T-helper 2 cell treated with Interferon-gamma antibody and Interleukin-4, amounts not matched to agents 5 μg/mL and 100 μg/mL, for 36 hours (primary cell): ENCODE data around the gene PTPRC.

Experiments used
- DNase-seq: peaks from one replicate; pipeline ENCODE4 v3.0.0; 2021; ENCODE audit warnings: low spot score
- H3K27ac Mint-ChIP-seq: one replicate; pipeline ENCODE4 v1.8.0; 2021; ENCODE audit warnings: mild to moderate bottlenecking, mixed read lengths
- H3K27me3 Mint-ChIP-seq: one replicate; pipeline ENCODE4 v1.8.0; 2021; ENCODE audit warnings: low read depth, mixed read lengths
- H3K36me3 Mint-ChIP-seq: one replicate; pipeline ENCODE4 v1.8.0; 2021; ENCODE audit warnings: low read depth, mixed read lengths
- H3K4me1 Mint-ChIP-seq: one replicate; pipeline ENCODE4 v1.8.0; 2021; ENCODE audit warnings: low read depth, mixed read lengths
- H3K4me3 Mint-ChIP-seq: one replicate; pipeline ENCODE4 v1.8.0; 2022; ENCODE audit warnings: mild to moderate bottlenecking, moderate library complexity, mixed read lengths
- H3K9me3 Mint-ChIP-seq: one replicate; pipeline ENCODE4 v1.8.0; 2021; ENCODE audit warnings: mixed read lengths

Gene PTPRC

GRCh38 chr1:198630863-198631262, 8.0 kb upstream of the PTPRC start:
- no peak for DNase-seq
- Mint-ChIP-seq H3K36me3 (peaks cover 32% of the 10 kb centered on the region), H3K4me1 (peaks cover 80% of the 10 kb centered on the region), H3K27ac (no peak overlapping the region), H3K4me3 (no peak overlapping the region), H3K9me3 (peaks cover 14% of the 10 kb centered on the region), H3K27me3 (no peaks in the 10 kb centered on the region)

DNA sequence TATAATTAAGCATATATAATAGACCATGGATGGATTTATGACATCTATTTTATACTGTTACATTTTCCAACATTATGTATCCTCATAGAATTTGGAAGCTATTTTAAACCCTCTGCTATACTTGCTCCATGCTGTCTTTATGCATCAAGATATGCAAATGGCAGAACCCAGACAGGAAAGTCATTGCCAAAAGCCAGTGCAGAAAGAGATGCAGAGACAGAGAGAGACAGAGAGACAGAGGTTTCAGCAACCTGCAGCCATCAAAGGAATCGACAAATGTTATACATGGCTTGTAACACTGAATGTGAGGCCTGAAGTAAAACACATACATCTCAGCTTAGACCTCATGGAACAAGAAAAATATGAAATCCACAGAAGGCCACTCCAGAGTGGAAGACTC, 7.5 kb upstream of the PTPRC start:
- Mint-ChIP-seq H3K4me3 (peak overlapping the region; percentile 31), H3K4me1 (peaks cover 79% of the 10 kb centered on the region), H3K27ac (no peak overlapping the region), H3K27me3 (no peaks in the 10 kb centered on the region), H3K36me3 (peaks cover 34% of the 10 kb centered on the region), H3K9me3 (peaks cover 14% of the 10 kb centered on the region)
- no peak for DNase-seq

- DNase-seq: no peak
These were observed 6.8 kb upstream of the PTPRC start for GRCh38 chr1:198632007-198632406.

GRCh38 chr1:198633675-198634121, 5.1 kb upstream of the PTPRC start:
- Mint-ChIP-seq H3K27me3 (no peaks in the 10 kb centered on the region), H3K36me3 (peaks cover 25% of the 10 kb centered on the region)

More at GRCh38 chr1:198632007-198632406, 6.8 kb upstream of the PTPRC start:
- H3K9me3 Mint-ChIP-seq: peaks cover 14% of the 10 kb centered on the region
- peak overlapping the region; percentile 46 for H3K27ac Mint-ChIP-seq
- H3K36me3 Mint-ChIP-seq: peaks cover 30% of the 10 kb centered on the region
- H3K4me1 Mint-ChIP-seq: peaks cover 77% of the 10 kb centered on the region
- no peaks in the 10 kb centered on the region for H3K27me3 Mint-ChIP-seq
- peak overlapping the region; percentile 57 for H3K4me3 Mint-ChIP-seq

GRCh38 chr1:198635964-198636363, 2.9 kb upstream of the PTPRC start:
- Mint-ChIP-seq H3K4me3 (peak overlapping the region; percentile 37), H3K36me3 (peaks cover 32% of the 10 kb centered on the region), H3K27ac (peak overlapping the region; percentile 64), H3K27me3 (no peaks in the 10 kb centered on the region), H3K9me3 (peaks cover 14% of the 10 kb centered on the region), H3K4me1 (peaks cover 61% of the 10 kb centered on the region)
- DNase-seq: no peak

More at GRCh38 chr1:198633675-198634121, 5.1 kb upstream of the PTPRC start:
- H3K27ac Mint-ChIP-seq: peak overlapping the region; percentile 42
- H3K4me3 Mint-ChIP-seq: peak overlapping the region; percentile 28
- peaks cover 14% of the 10 kb centered on the region for H3K9me3 Mint-ChIP-seq
- H3K4me1 Mint-ChIP-seq: peaks cover 73% of the 10 kb centered on the region
- DNase-seq: no peak

DNA sequence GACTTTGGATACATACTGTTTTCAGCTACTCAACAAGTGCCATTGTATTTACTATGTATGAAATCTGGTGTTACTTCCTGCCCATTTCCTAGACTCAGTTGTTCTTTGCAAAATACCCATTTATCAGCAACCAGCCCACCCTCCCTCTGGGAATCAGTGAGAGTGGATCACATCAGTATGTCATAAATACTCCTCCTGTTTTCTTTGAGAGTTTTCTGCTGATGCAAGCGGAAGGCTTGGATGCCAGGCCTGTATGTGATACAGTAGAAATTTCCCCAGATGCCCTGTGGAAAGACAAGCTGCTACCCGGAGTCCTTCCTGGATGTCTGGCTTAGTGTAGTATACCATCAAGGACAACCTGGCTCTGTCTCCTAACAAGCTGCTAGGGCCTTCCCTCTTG, 2.4 kb upstream of the PTPRC start:
- H3K27ac Mint-ChIP-seq: peak overlapping the region; percentile 83
- no peak for DNase-seq
- H3K27me3 Mint-ChIP-seq: no peaks in the 10 kb centered on the region
- peaks cover 58% of the 10 kb centered on the region for H3K4me1 Mint-ChIP-seq
- H3K36me3 Mint-ChIP-seq: peaks cover 36% of the 10 kb centered on the region
- H3K9me3 Mint-ChIP-seq: peaks cover 14% of the 10 kb centered on the region
- peak overlapping the region; percentile 61 for H3K4me3 Mint-ChIP-seq

DNA sequence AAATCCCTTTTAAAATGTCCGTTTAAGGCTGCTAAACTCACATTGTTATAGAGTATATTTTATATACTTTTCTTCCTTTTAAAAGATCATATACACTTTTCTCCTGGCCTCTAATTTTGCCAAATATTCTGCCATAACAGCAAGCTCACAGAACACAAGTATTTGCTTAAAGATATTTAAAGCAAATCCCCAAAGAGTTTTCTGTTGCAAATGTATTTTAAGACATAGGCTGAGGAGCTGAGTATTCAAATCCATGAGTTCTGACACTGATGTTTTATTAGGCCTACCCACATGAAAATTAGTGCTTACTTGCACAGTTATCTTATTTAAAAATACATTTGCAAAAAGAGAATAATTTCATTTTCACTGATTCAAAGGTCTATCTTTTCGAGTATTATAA, 1.7 kb upstream of the PTPRC start:
- Mint-ChIP-seq H3K9me3 (peaks cover 14% of the 10 kb centered on the region), H3K4me1 (peaks cover 51% of the 10 kb centered on the region), H3K27ac (peak overlapping the region; percentile 83), H3K27me3 (no peaks in the 10 kb centered on the region), H3K4me3 (peak overlapping the region; percentile 61), H3K36me3 (peaks cover 42% of the 10 kb centered on the region)
- no peak for DNase-seq

DNA sequence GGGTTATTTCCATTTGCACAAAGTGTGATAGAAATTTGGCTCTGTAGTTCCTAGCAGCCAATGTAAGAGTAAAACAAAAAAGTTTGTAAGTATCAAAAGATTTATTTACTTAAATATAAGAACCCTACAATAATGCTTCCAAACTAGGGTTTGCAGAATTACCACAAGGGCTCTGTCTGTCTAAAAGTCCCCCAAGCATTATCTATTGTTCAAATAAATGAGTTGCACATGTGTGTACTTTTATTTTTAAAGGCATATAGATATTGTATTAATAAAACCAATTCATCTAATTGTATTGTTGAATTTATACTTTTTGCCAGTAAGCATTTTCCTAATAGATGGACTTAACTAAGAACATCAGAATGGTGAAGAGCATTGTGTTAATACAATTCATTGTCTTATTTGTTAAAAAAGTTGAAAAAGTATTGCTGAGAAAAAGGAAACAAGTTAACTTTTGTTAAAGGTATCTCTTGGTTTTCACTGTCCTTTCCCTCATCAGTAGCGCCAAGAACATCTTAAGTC, 863 bp upstream of the PTPRC start:
- Mint-ChIP-seq H3K27me3 (no peaks in the 10 kb centered on the region), H3K27ac (peak overlapping the region; percentile 96), H3K4me3 (peak overlapping the region; percentile 93), H3K9me3 (peaks cover 14% of the 10 kb centered on the region), H3K4me1 (peaks cover 55% of the 10 kb centered on the region), H3K36me3 (peaks cover 50% of the 10 kb centered on the region)
- DNase-seq: no peak

DNA sequence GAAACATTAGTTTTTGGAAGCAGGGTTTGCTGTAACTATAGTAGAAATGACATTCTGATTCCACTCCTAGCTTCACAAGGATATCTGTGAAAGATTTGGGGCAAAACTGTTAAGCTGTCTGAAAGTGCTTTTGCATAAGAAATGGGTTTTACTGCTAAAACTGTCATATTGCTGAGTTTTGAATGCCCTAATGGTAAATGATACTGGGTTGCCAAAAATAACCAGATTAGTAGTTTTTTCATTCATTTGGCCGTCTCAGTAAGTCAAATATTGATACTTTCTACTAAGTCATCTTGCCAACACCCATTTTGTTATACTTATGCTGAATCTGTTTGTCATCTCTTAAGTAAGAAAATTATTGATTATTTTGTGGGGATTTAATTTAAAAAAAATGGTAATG, 399 bp upstream of the PTPRC start:
- DNase-seq: no peak
- no peaks in the 10 kb centered on the region for H3K27me3 Mint-ChIP-seq
- peaks cover 51% of the 10 kb centered on the region for H3K36me3 Mint-ChIP-seq
- peaks cover 10% of the 10 kb centered on the region for H3K9me3 Mint-ChIP-seq
- H3K4me3 Mint-ChIP-seq: peak overlapping the region; percentile 93
- peak overlapping the region; percentile 96 for H3K27ac Mint-ChIP-seq
- H3K4me1 Mint-ChIP-seq: peaks cover 55% of the 10 kb centered on the region

GRCh38 chr1:198639671-198640143, 867 bp downstream of the PTPRC start:
- Mint-ChIP-seq H3K4me1 (peaks cover 50% of the 10 kb centered on the region), H3K36me3 (peaks cover 52% of the 10 kb centered on the region), H3K4me3 (peak overlapping the region; percentile 93), H3K9me3 (peaks cover 5% of the 10 kb centered on the region), H3K27ac (peak overlapping the region; percentile 96), H3K27me3 (no peaks in the 10 kb centered on the region)
- no peak for DNase-seq

GRCh38 chr1:198640174-198640573, 1.3 kb downstream of the PTPRC start:
- Mint-ChIP-seq H3K36me3 (peaks cover 55% of the 10 kb centered on the region), H3K4me3 (peak overlapping the region; percentile 93), H3K9me3 (peaks cover 5% of the 10 kb centered on the region), H3K27ac (peak overlapping the region; percentile 96), H3K4me1 (peaks cover 51% of the 10 kb centered on the region), H3K27me3 (no peaks in the 10 kb centered on the region)
- no peak for DNase-seq

GRCh38 chr1:198641501-198641900, 2.7 kb downstream of the PTPRC start:
- Mint-ChIP-seq H3K4me1 (peaks cover 44% of the 10 kb centered on the region), H3K27ac (peak overlapping the region; percentile 94), H3K4me3 (peak overlapping the region; percentile 91), H3K27me3 (no peaks in the 10 kb centered on the region), H3K9me3 (no peaks in the 10 kb centered on the region), H3K36me3 (peaks cover 57% of the 10 kb centered on the region)
- DNase-seq: no peak

DNA sequence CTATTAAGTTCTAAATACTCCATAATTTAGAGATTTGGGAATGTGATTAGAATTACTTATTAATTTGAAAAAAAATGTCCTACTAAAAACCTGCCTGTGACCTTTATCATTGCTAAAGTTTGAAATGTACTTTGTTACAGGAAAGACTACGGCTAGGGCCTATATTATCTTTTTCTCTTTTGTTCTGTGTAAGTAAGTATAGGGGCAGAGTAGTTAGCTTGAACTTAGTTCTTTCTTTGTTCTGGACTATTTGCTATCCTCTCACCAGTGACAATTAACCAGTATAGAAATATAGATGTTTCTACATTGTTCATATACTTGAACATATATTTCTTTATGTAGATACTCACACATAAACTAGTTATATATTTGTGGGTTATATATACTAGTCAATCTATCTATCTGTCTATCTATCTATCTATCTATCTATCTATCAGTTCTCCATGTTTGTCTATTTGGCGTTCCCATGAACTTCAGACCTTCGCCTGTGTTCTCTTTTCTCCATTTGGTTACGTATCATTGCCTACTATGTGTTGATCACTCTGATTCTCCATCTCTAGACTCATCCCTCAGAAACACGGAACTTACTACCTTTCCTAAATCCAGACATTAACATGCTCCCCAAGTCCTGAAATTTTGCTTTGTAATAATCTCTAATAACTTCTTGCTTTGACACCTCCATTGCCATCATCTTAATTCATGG, 3.3 kb downstream of the PTPRC start:
- H3K4me1 Mint-ChIP-seq: peaks cover 47% of the 10 kb centered on the region
- no peaks in the 10 kb centered on the region for H3K27me3 Mint-ChIP-seq

DNA sequence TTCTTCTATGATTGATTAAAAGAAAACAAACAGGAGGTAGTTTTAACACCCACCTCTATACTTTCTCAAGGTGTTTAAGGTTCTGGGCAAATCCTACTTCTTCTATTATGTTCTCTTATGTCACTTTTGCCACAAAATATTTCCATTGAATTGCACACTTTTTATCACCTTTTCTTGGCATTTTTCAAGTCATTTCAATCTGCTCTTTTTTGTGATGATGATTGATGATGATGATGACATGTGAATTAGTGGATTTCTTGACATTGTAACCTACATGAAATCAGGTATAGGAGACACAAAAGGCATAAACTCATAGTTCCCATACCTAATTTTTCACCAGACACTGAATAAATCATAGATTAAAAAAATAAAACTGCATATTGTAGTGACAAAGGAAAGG, 4.1 kb downstream of the PTPRC start:
- Mint-ChIP-seq H3K27ac (peak overlapping the region; percentile 94), H3K4me3 (peak overlapping the region; percentile 91), H3K27me3 (no peaks in the 10 kb centered on the region), H3K9me3 (no peaks in the 10 kb centered on the region), H3K4me1 (peaks cover 43% of the 10 kb centered on the region), H3K36me3 (peaks cover 65% of the 10 kb centered on the region)
- DNase-seq: no peak

More for the DNA sequence above, 3.3 kb downstream of the PTPRC start:
- peak overlapping the region; percentile 91 for H3K4me3 Mint-ChIP-seq
- no peaks in the 10 kb centered on the region for H3K9me3 Mint-ChIP-seq
- DNase-seq: no peak
- H3K27ac Mint-ChIP-seq: peak overlapping the region; percentile 94
- H3K36me3 Mint-ChIP-seq: peaks cover 63% of the 10 kb centered on the region
